ENCODE results near the gene ANLN. TPM values are rescaled to one million over a fixed set of nuclear protein-coding genes. Genes with fewer than 3 reads are reported as not detected.

Gene ANLN
- total and polyA plus RNA-seq, 7 donors = 2.4 to 16.9 (median 4.6) TPM

DNA sequence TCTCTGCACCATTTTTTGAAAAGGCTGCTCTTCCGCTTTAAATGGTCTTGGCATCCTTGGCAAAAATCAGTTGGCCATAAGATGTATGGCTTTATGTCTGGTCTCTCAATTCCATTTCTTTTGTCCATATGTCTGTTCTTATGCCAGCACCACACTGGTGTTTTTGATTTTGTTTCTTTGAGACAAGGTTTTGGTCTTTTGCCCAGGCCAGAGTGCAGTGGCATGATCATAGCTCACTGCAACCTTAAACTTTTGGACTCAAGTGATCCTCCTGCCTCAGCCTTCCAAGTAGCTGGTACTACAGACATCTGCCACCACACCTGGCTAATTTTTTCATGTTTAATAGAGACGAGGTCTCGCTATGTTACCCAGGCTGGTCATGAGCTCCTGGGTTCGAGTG lies 48.5 kb downstream of the ANLN start:
- Histone ChIP-seq H3K4me3 (no peak overlapping the region), H3K9me3 (no peaks in the 10 kb centered on the region), H3K36me3 (no peaks in the 10 kb centered on the region), H3K27ac (no peak overlapping the region), H3K27me3 (no peaks in the 10 kb centered on the region), H3K4me1 (no peaks in the 10 kb centered on the region)
- 95 to 97% methylated on average over 4 of the region's 4 CpGs for WGBS, 2 donors
- TF ChIP-seq POLR2AphosphoS5 (IDR thresholded peaks at IDR 0.05) (no peak), POLR2A (IDR thresholded peaks at IDR 0.05) (no peak)
- TF ChIP-seq, protein P1, sequence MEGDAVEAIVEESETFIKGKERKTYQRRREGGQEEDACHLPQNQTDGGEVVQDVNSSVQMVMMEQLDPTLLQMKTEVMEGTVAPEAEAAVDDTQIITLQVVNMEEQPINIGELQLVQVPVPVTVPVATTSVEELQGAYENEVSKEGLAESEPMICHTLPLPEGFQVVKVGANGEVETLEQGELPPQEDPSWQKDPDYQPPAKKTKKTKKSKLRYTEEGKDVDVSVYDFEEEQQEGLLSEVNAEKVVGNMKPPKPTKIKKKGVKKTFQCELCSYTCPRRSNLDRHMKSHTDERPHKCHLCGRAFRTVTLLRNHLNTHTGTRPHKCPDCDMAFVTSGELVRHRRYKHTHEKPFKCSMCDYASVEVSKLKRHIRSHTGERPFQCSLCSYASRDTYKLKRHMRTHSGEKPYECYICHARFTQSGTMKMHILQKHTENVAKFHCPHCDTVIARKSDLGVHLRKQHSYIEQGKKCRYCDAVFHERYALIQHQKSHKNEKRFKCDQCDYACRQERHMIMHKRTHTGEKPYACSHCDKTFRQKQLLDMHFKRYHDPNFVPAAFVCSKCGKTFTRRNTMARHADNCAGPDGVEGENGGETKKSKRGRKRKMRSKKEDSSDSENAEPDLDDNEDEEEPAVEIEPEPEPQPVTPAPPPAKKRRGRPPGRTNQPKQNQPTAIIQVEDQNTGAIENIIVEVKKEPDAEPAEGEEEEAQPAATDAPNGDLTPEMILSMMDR (IDR thresholded peaks at IDR 0.05) = no peak
- intact Hi-C loops (cut with DNase I) = no loop called here
- no peak for DNase-seq

DNA sequence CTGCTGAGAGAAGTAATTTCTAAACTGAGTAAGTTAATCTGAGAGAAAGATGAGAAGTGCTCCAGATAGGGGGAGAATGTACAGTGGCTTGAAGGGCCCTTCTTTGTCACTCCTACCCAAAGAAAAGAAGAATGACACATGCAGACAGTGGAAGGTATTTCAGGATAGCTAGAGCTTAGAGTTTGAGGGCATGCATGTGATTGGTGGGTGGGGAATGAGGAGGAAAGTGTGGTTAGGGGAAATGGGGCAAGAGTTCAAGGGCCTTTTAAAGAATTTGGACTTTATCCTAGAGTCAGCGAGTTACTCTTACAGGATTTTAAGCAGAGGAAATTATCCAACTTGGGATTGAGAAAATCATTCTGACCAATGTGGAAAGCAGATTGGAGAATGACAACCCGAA lies 50.0 kb downstream of the ANLN start:
- intact Hi-C loops (cut with DNase I) = loop anchor here (2.0 kb wide), 1 partner anchor 231 kb away; no protein-coding TSS in a partner anchor
- no peak overlapping the region for H3K4me3 ChIP-seq
- no peaks in the 10 kb centered on the region for H3K27me3 ChIP-seq
- no peaks in the 10 kb centered on the region for H3K36me3 ChIP-seq
- no peak for DNase-seq
- H3K4me1 ChIP-seq = no peaks in the 10 kb centered on the region
- 80 to 91% methylated on average over 2 of the region's 2 CpGs for WGBS, 2 donors
- H3K27ac ChIP-seq = no peak overlapping the region
- TF ChIP-seq, protein P1 (IDR thresholded peaks at IDR 0.05) = no peak
- TF ChIP-seq POLR2A (IDR thresholded peaks at IDR 0.05) (no peak), EP300 (IDR thresholded peaks at IDR 0.05) (no peak)
- no peaks in the 10 kb centered on the region for H3K9me3 ChIP-seq

DNA sequence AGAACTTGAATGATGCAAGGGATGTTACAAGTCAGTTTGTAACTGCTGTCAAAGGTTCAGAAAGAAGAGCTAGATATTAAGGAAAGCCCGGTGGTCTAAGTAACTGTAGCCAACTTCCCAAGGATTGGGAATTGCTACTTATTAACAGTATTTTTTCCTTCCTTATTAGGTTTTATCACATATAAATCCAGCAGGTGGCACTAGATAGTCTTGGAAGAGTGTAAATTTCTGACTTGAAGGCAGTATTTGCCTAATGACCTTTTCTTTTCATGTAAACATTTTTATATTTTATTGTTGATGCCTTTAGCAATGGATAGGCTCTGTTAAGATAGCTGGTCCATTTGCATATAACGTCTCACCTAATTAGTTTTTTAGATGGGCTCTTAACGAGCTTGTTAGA lies 51.2 kb downstream of the ANLN start:
- no peak for DNase-seq
- 56 to 68% methylated on average over 3 of the region's 3 CpGs for WGBS, 2 donors
- intact Hi-C loops (cut with DNase I) = loop anchor here (2.0 kb wide), 1 partner anchor 230 kb away; no protein-coding TSS in a partner anchor
- no peak overlapping the region for H3K4me3 ChIP-seq
- TF ChIP-seq, protein P1 (IDR thresholded peaks at IDR 0.05) = peak in 1 of 4 experiments; percentile 19
- no peak for TF ChIP-seq EP300 (IDR thresholded peaks at IDR 0.05)
- no peaks in the 10 kb centered on the region for H3K9me3 ChIP-seq
- H3K27ac ChIP-seq = no peak overlapping the region
- no peaks in the 10 kb centered on the region for H3K4me1 ChIP-seq
- H3K36me3 ChIP-seq = no peaks in the 10 kb centered on the region
- no peaks in the 10 kb centered on the region for H3K27me3 ChIP-seq

DNA sequence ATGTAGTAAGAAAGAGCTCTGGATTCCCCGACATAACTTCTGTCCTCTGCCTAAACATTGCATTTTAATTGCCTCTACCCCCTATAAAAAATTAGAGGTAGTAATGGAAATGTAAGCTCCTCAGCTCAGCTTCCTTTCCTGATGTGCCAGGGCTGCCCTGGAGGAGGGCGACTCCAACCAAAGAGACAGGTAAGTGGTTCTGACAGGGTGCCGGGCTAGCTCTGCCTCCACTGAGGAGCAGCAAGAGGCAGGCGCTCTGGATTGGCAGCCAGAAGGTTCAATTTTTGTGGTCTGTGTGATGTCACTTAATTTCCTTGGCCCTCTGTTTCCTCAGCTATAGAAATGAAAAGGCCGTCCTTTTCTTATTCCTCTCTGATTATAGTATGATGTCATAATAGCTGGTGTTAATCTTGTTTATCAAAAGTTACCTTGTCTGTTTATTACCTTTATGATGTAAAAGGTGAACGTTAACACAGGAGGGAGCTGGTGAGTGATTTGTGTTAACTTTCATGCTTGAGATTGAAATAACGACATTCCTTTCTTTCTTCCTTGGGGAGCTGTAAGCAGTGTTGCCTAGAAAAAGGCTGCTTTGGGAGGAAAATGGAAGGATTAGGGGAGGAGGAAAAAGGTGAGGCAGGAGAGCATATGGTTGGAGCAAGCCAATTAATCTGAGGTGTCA lies 51.8 kb downstream of the ANLN start:
- Histone ChIP-seq H3K4me3 (no peak overlapping the region), H3K27ac (no peak overlapping the region), H3K4me1 (no peaks in the 10 kb centered on the region), H3K27me3 (no peaks in the 10 kb centered on the region), H3K36me3 (no peaks in the 10 kb centered on the region), H3K9me3 (no peaks in the 10 kb centered on the region)
- 56 to 76% methylated on average over 7 of the region's 7 CpGs for WGBS, 2 donors
- intact Hi-C loops (cut with DNase I) = loop anchor here (2.0 kb wide), 1 partner anchor 229 kb away; no protein-coding TSS in a partner anchor
- TF ChIP-seq, protein P1 (IDR thresholded peaks at IDR 0.05) = no peak
- TF ChIP-seq EP300 (IDR thresholded peaks at IDR 0.05) = no peak
- no peak for TF ChIP-seq POLR2A (IDR thresholded peaks at IDR 0.05)
- TF ChIP-seq POLR2AphosphoS5 (IDR thresholded peaks at IDR 0.05) = no peak
- no peak for DNase-seq

Measured in sigmoid colon (tissue), 7 donors.